Panc1 (cell line): ENCODE measurements around the gene RAPSN. TPM values are rescaled to one million over a fixed set of nuclear protein-coding genes. Genes with fewer than 3 reads are reported as not detected.

Experiments used
- ATAC-seq: fragments of 200-7000 bp; cut with Tn5 transposase; 2 replicates; pipeline ENCODE4 v1.9.1; 2020; ENCODE audit warnings: mild to moderate bottlenecking, moderate library complexity
- BruUV-seq: library from RNA; stranded (reverse); fragments of 400-500 nt; replicated peaks from 2 replicates; lab custom pipeline; 2021; lab: Mats Ljungman, UMichigan
- CTCF ChIA-PET: fragments of 300-600 bp; sonication (Branson Sonifier 250); formaldehyde crosslinking; loops from one replicate; lab custom pipeline; 2022; ENCODE audit warnings: antibody characterized with exemption; lab: Charles Lee
- POLR2A ChIA-PET: fragments of 300-600 bp; sonication (Branson Sonifier 250); formaldehyde crosslinking; loops from one replicate; lab custom pipeline; 2022; ENCODE audit warnings: antibody characterized with exemption; lab: Charles Lee
- DNase-seq: peaks from one replicate; pipeline ENCODE4 v3.0.0-alpha.2; 2010; ENCODE audit warnings: low read depth, low spot score
- H3K27ac ChIP-seq: 2 replicates; pipeline ENCODE4 v1.5.1; 2011; ENCODE audit warnings: mild to moderate bottlenecking, low read length, inconsistent platforms
- H3K27me3 ChIP-seq: fragments of 200-500 bp; sonication (Bioruptor generic); 2 replicates; pipeline ENCODE4 v1.6.0; 2014; ENCODE audit warnings: low read length, inconsistent platforms; ENCODE audit not compliant: control insufficient read depth, insufficient read depth
- H3K36me3 ChIP-seq: fragments of 200-500 bp; sonication (Bioruptor generic); 2 replicates; pipeline ENCODE4 v1.5.1; 2014; ENCODE audit warnings: inconsistent platforms, mild to moderate bottlenecking, low read length, moderate library complexity; ENCODE audit not compliant: control insufficient read depth, insufficient read depth
- H3K4me1 ChIP-seq: 2 replicates; pipeline ENCODE4 v1.5.1; 2011; ENCODE audit warnings: inconsistent platforms, mild to moderate bottlenecking, low read length, moderate library complexity; ENCODE audit not compliant: control insufficient read depth, insufficient read depth
- H3K4me3 ChIP-seq, 2 experiments: 2 replicates each; pipeline ENCODE4 v1.5.1; 2011 to 2012; ENCODE audit warnings: low read depth in 2 of 2, low read length in 2 of 2, mild to moderate bottlenecking in 2 of 2, inconsistent platforms in 1 of 2, moderate library complexity in 1 of 2
- H3K9me3 ChIP-seq: fragments of 200-500 bp; sonication (Bioruptor generic); 2 replicates; pipeline ENCODE4 v1.5.1; 2014; ENCODE audit warnings: low read depth, mild to moderate bottlenecking, inconsistent platforms, low read length, moderate library complexity; ENCODE audit not compliant: control insufficient read depth, insufficient read depth
- CTCF ChIP-seq: fragments of 450-650 bp; IDR thresholded peaks from 2 replicates; pipeline ENCODE4 v1.5.1; 2017; ENCODE audit warnings: mild to moderate bottlenecking
- POLR2AphosphoS5 ChIP-seq: IDR thresholded peaks from 2 replicates; pipeline ENCODE4 v1.6.1; 2012; ENCODE audit warnings: mild to moderate bottlenecking, low read depth, low read length, moderate library complexity
- REST ChIP-seq, 2 experiments: IDR thresholded peaks; 2 replicates each; pipeline ENCODE4 v1.6.1; 2011 to 2012; ENCODE audit warnings: low read depth in 2 of 2, control low read depth in 1 of 2, low read length in 1 of 2, mild to moderate bottlenecking in 1 of 2, moderate library complexity in 1 of 2; ENCODE audit not compliant: insufficient read depth in 1 of 2
- SIN3A ChIP-seq: IDR thresholded peaks from 2 replicates; pipeline ENCODE4 v1.6.1; 2012; ENCODE audit warnings: low read depth, mild to moderate bottlenecking, low read length, moderate library complexity, borderline replicate concordance; ENCODE audit not compliant: insufficient read depth
- TCF7L2 ChIP-seq: IDR thresholded peaks from 2 replicates; pipeline ENCODE4 v1.6.1; 2011; ENCODE audit warnings: mild to moderate bottlenecking, low read depth, low read length, inconsistent platforms
- in situ Hi-C: cut with HindIII; loops from 2 replicates; pipeline ENCODE4 v1.10.0; 2016; ENCODE audit warnings: low sequenced_read_pairs, low pct_unique_long_range_greater_than_20kb
- intact Hi-C: fragments of 100-400 bp; cut with micrococcal nuclease; formaldehyde crosslinking; loops from one replicate; pipeline ENCODE4 v1.10.0; 2022; ENCODE audit not compliant: unreplicated experiment
- total RNA-seq: library from RNA; stranded (reverse); gene quantifications from one replicate; pipeline ENCODE4 v1.2.1, GENCODE V29; 2021; ENCODE audit not compliant: unreplicated experiment

Gene RAPSN
- total RNA-seq, 1 experiment from 2014 or later, result 1.8 TPM

DNA sequence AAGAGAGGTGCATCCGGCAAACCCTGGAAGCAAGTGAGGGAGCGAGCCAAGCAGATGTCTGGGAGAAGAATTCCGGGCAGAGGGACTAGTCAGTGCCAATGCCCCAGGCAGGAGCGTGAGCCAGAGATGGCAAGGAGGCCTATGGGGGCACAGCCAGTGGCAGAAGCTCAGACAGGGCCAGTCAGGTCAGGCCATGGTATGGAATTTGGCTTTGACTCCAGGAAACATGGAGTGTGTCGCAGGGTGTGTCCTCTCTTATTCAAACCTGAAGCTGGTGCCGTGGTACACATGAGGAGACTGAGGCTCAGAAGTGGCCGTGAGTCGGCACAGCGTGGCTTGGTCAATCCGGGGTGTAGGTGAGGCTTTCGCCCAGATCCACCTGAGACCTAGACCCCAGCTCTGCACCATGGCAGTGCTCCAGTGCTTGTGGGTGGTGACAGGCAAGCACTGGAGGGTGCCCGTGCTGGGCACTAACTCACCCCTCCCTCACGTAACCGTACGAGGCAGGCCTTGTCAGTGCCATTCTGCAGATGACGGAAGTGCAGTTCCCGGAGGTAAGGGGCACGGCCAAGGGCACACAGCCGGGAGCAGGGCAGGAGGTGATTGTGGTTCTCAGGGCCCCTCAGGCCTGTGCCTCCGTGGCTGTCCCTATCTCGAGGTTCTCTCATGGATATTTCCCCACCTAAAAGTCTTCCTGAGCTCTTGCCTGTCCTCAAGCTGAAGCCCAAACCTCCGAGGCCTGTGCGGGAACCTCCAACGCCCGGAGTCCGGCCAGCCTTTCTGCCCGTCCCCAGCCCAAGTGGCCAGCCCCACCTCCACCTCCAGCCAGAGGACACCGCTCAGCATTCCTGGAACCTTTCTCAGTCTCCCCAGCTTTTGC is 60.0 kb downstream of the RAPSN start:
- Histone ChIP-seq H3K27me3 (no peaks in the 10 kb centered on the region), H3K4me3 (no peak overlapping the region), H3K4me1 (no peaks in the 10 kb centered on the region), H3K27ac (no peak overlapping the region), H3K36me3 (no peaks in the 10 kb centered on the region), H3K9me3 (no peaks in the 10 kb centered on the region)
- ATAC-seq, result peak; percentile 31
- intact Hi-C loops, result no loop called here
- no peak for DNase-seq
- no TSS peak for BruUV-seq
- ChIA-PET CTCF (no interaction called here), POLR2A (no interaction called here)
- TF ChIP-seq CTCF, result no peak
- TF ChIP-seq TCF7L2, result no peak
- TF ChIP-seq POLR2AphosphoS5, result no peak
- TF ChIP-seq REST (IDR thresholded peaks at IDR 0.05; ENCODE audit: insufficient read depth in 1 of 2, low read depth in 2 of 2, low read length in 1 of 2), result no peak
- TF ChIP-seq SIN3A, result no peak
- in situ Hi-C loops, result no loop called here

DNA sequence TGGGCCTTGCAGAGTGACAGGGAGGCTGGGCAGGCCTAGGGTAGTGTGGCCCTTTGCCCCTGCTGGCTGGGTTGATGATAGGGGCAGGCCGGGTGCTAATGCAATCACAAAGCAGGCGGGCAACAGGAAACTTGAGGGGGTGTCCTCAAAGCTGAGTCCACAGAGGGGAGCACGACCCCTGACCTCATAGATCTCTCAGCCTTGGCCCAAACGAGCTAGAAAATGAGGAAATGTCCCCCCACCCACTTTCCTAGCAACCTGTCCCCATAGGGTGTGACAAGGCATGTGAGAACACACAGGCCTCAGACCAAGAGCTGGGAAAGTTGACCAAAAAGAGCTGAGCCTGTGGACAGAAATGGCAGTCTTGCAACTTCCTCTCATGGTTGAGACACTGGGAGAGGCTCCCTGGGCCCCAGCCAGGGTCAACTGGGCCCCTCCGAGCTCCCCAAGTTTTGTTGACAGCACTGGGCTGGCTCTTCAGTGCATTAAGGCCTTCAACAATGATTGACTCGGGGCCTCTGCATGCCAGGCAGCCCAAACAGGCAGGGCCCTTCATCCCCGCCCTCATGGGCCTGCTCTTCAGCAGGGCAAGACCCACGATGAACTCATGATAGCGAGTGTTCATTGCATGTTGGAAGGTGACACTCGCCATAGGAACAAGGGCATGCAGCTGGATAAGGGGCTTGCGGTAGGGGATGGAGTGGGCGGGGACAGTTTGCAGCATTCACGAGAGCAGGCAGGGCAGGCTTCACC is 60.8 kb downstream of the RAPSN start:
- Histone ChIP-seq H3K9me3 (no peaks in the 10 kb centered on the region), H3K27me3 (no peaks in the 10 kb centered on the region), H3K4me1 (no peaks in the 10 kb centered on the region), H3K27ac (no peak overlapping the region), H3K4me3 (no peak overlapping the region), H3K36me3 (no peaks in the 10 kb centered on the region)
- intact Hi-C loops (no loop called here), in situ Hi-C loops (no loop called here)
- TF ChIP-seq CTCF (no peak), POLR2AphosphoS5 (no peak), SIN3A (no peak), TCF7L2 (no peak), REST (IDR thresholded peaks at IDR 0.05; ENCODE audit: insufficient read depth in 1 of 2, low read depth in 2 of 2, low read length in 1 of 2) (no peak)
- ATAC-seq (no peak), DNase-seq (no peak)
- ChIA-PET POLR2A (no interaction called here), CTCF (no interaction called here)
- no TSS peak for BruUV-seq
